GM12892 (cell line): ENCODE measurements around the gene TNS4.

Experiments
- POLR2A ChIP-seq: IDR thresholded peaks from 2 replicates; pipeline ENCODE4 v1.6.1; 2011; ENCODE audit warnings: low read depth, low read length, control low read depth
- POLR2AphosphoS5 ChIP-seq: IDR thresholded peaks from 2 replicates; pipeline ENCODE4 v1.6.1; 2011; ENCODE audit warnings: low read depth, low read length, control low read depth
- TAF1 ChIP-seq: IDR thresholded peaks from 2 replicates; pipeline ENCODE4 v1.6.1; 2011; ENCODE audit warnings: low read depth, mild to moderate bottlenecking, control low read depth, low read length, borderline replicate concordance

DNA sequence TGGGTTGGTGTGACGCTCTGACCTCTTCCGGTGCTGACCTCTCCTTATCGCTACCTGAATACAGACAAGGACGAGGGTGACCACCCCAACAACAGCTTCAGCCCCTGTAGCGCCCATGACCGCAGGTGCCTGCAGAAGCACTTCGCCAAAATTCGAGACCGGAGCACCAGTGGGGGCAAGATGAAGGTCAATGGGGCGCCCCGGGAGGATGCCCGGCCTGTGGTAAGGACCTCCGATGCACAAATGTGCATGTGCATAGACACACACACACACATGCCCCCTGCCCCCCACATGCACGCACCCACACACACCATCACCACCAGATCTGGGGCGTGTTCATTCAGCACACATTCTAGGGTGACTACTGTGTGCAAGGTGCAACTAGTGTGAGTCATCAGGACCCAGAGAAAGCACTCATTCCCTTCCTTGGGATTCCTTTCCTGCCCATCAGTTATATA lies 48.5 kb downstream of the TNS4 start:
- TF ChIP-seq TAF1, result no peak
- TF ChIP-seq POLR2A, result no peak
- no peak for TF ChIP-seq POLR2AphosphoS5
